Mucosa of stomach (tissue), 1 donor: Measurements from ENCODE around the gene TMEM94.

Experiments
- H3K27me3 ChIP-seq: one replicate; pipeline ENCODE4 v1.7.0; 2013; ENCODE audit warnings: mild to moderate bottlenecking, low read length; ENCODE audit not compliant: control insufficient read depth, insufficient read depth
- H3K36me3 ChIP-seq: one replicate; pipeline ENCODE4 v1.7.0; 2013; ENCODE audit warnings: low read length; ENCODE audit not compliant: control insufficient read depth, insufficient read depth
- H3K4me1 ChIP-seq: one replicate; pipeline ENCODE4 v1.7.0; 2013; ENCODE audit warnings: mild to moderate bottlenecking, low read length; ENCODE audit not compliant: control insufficient read depth, insufficient read depth
- H3K4me3 ChIP-seq: one replicate; pipeline ENCODE4 v1.7.0; 2013; ENCODE audit warnings: low read length
- H3K9ac ChIP-seq: one replicate; pipeline ENCODE4 v1.7.0; 2013; ENCODE audit warnings: mild to moderate bottlenecking, low read length, moderate library complexity
- H3K9me3 ChIP-seq: one replicate; pipeline ENCODE4 v1.7.0; 2013; ENCODE audit warnings: mild to moderate bottlenecking, low read length, moderate library complexity; ENCODE audit not compliant: control insufficient read depth
- donor health status: Pancreatic carcinoma.

The TMEM94 gene

DNA sequence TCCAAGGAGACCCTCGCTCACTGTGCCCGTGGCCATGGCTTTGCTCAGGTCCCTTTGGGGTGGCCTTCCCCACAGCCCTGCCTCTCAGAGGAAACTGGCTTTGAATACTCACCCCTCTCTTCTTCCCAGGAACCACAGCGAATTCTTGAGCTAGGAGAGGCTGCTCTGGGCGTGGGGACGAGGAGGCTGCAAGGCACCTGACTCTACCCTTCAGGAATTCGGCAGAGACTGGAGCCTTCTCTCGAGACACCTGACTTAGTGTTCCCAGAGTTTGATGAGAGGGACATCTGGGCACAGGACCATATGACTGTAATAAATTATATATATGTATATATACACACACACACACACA lies 75.3 kb downstream of the TMEM94 start:
- Histone ChIP-seq H3K4me3 (no peak overlapping the region), H3K36me3 (peaks cover 10% of the 10 kb centered on the region), H3K9ac (peak overlapping the region; percentile 60), H3K4me1 (peaks cover 59% of the 10 kb centered on the region), H3K27me3 (no peaks in the 10 kb centered on the region), H3K9me3 (no peaks in the 10 kb centered on the region)

DNA sequence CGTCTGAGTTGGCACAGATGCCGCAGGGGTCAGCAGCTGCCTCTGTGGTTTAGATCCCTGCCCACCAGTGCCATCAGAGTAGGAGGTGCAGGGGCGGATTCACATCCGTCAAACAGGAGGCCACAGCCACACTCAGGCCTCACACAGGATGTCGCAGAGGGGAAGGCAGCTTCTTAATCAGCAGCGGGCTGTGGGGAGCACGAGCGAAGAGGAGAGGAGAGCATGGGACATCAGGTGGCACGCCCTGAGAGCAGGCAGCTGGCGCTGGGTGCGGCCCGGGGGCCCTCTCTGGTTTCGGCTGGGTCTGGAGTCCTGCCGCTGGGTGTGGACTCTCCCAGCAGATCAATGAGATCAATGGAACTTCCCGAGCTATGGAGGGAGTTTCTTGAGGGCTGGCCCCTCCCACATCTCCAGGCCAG lies 78.7 kb downstream of the TMEM94 start:
- peaks cover 10% of the 10 kb centered on the region for H3K36me3 ChIP-seq
- H3K4me3 ChIP-seq: no peak overlapping the region
- H3K9ac ChIP-seq: peak overlapping the region; percentile 61
- H3K9me3 ChIP-seq: no peaks in the 10 kb centered on the region
- H3K4me1 ChIP-seq: peaks cover 79% of the 10 kb centered on the region
- H3K27me3 ChIP-seq: no peaks in the 10 kb centered on the region

DNA sequence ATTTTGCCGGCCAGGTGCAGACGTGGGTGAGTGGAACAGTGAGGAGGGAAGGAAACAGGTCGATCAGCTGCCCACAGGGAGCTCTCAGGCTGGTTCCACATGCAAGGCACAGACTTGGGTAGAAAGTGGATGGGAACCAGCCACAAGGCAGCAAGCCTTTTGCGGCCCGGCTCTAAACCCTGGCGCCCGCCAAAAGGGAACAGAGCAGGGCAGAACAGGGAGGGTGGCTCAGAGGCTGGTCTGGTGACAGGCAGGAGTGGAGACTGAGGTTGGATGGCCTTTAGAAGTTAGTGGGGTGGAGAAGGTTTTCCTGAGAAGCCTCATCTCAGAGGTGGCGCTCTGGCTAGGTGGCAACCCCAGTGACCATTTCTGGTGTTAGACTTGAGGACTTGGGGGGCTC lies 79.4 kb downstream of the TMEM94 start:
- no peak overlapping the region for H3K4me3 ChIP-seq
- no peaks in the 10 kb centered on the region for H3K9me3 ChIP-seq
- H3K27me3 ChIP-seq: no peaks in the 10 kb centered on the region
- H3K36me3 ChIP-seq: peaks cover 10% of the 10 kb centered on the region
- H3K4me1 ChIP-seq: peaks cover 82% of the 10 kb centered on the region
- peak overlapping the region; percentile 61 for H3K9ac ChIP-seq

DNA sequence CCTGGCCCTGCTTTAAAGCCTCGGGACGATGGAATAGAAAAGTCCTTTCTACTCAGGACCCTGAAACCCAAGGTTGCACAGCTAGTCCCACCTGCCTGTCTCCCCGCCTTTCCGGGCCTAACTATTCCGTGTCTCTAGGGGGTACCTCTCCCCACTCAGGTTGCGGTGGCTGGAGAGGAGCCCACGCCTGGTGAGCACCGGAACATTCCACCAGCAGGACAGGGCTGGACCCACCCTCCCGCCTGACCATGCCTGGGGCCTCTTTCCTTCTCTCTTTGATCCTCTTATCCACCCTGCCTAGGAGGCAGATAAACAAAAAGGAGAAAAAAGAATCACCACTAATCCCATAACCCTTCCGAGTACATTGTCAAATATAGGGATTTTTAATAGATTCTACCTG lies 79.9 kb downstream of the TMEM94 start:
- Histone ChIP-seq H3K27me3 (no peaks in the 10 kb centered on the region), H3K9ac (no peak overlapping the region), H3K4me1 (peaks cover 82% of the 10 kb centered on the region), H3K4me3 (no peak overlapping the region), H3K36me3 (peaks cover 10% of the 10 kb centered on the region), H3K9me3 (no peaks in the 10 kb centered on the region)

DNA sequence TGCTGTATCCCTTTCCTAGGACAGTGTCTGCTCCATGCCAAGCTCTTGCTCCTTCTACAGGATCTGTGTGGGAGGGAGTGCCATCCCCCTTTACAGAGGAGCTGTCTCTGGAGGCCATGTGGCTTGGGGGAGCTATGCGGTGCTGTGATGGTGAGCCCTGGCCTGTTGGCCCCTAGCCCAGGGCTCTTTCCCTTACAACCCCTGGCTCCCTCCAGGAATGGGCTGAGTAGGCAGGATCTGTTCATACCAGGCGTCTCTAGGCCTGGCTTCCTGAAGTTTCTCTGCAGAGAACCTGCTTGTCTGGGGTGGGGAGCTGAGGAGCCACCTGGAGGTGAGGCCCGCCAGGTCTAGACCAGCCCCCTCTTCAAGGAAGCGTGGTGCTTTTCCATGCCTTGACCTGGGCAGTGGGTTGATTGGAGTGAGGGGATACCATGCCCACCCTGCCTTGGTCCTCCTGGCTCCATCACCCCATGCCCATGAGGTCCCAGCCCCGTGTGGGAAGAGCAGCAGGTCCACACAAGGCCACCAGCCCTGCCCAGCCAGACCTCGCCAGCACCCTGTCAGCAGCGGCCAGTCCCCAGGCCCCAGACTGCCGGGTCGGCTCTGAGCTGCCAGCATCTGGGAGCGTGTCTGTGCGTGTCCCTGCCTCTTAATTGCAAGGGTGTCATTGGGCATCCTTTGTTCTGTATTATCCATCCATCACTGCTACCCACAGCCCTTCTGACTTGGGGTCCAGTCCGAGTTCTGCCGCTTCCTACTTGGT lies 83.7 kb downstream of the TMEM94 start:
- Histone ChIP-seq H3K27me3 (no peaks in the 10 kb centered on the region), H3K9ac (peak overlapping the region; percentile 2), H3K4me3 (no peak overlapping the region), H3K9me3 (no peaks in the 10 kb centered on the region), H3K4me1 (peaks cover 89% of the 10 kb centered on the region), H3K36me3 (no peaks in the 10 kb centered on the region)

DNA sequence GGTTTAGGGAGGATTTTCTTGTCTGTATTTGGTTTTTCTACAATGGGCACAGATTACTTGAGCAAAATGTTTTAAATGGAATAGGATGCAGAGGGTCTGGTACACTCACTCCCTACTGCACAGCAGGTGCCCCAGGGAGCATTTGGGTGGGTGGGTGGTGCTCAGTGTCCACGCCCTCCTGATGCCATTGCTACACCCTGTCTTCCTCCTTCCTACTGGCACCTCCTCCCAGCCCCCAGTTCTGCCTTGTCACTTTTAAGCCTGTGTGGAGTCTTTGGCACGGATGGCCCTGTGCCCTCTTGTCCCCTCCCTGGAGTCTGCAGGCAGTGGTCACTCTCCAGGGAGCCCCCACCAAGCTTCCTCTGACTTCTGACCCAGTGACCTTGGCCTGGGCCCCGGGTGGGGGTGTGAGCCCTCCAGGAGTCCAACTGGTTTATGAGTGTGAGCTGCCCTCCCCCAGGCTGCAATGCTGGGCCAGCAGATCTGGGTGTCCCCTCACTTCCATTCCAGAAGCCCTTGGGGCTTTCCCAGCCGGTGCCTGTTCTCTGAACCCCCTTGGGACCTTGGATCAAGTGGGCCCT lies 84.6 kb downstream of the TMEM94 start:
- H3K9ac ChIP-seq: peak overlapping the region; percentile 32
- H3K36me3 ChIP-seq: no peaks in the 10 kb centered on the region
- H3K9me3 ChIP-seq: no peaks in the 10 kb centered on the region
- H3K4me3 ChIP-seq: no peak overlapping the region
- H3K27me3 ChIP-seq: no peaks in the 10 kb centered on the region
- peaks cover 89% of the 10 kb centered on the region for H3K4me1 ChIP-seq

DNA sequence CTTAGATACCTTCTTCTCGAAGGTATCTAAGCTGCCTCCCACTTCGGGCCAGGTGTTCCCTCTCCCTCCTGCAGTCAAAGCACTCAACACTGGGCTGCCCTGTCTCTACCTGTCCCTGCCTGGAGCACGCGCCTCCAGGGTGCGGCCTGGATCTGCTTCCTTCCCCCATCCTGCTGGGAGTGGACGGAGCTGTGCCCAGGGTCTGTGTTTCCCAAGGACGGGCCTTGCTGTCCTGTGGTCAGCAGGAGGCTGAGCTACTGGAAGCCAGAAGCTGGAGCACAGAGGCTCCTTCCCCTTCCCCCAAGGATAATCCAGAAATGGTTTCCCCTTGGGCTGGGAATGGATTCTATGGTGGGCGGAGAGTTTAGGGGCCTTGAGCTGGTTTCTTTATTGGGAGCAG lies 85.8 kb downstream of the TMEM94 start:
- H3K4me3 ChIP-seq: no peak overlapping the region
- peak overlapping the region; percentile 41 for H3K9ac ChIP-seq
- peaks cover 6% of the 10 kb centered on the region for H3K36me3 ChIP-seq
- no peaks in the 10 kb centered on the region for H3K9me3 ChIP-seq
- no peaks in the 10 kb centered on the region for H3K27me3 ChIP-seq
- H3K4me1 ChIP-seq: peaks cover 86% of the 10 kb centered on the region

DNA sequence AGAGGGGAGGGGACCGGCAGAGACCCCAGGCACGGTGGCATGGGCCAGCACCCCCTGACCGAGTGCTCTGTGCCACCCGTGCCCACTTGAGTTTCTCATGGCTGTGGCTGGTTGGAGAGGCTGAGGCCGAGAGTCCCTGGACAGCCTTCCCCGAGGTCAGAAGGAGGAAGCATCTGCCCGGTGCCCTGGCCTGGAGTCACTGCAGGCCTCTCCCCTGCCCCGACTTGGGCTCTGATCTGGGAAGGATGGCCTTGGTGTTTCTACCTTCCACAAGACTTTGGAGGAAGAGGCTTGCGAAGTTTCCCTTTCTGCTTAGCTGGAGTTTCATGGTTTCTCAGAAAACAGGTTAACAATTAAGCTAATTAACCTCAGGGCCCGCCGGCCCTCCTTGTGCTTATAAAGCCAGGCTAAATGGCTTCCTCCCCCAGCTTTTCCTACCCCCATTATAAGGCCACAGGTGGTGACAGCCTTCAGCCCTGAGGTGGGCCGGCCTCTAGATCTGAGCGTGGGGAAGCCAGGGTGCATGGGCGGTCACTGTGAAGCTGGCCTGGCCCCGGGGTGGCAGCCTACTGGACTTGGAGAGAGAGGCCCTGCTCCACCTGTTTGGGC lies 86.4 kb downstream of the TMEM94 start:
- H3K27me3 ChIP-seq: no peaks in the 10 kb centered on the region
- no peak overlapping the region for H3K4me3 ChIP-seq
- peaks cover 87% of the 10 kb centered on the region for H3K4me1 ChIP-seq
- no peaks in the 10 kb centered on the region for H3K9me3 ChIP-seq
- peaks cover 7% of the 10 kb centered on the region for H3K36me3 ChIP-seq
- H3K9ac ChIP-seq: peak overlapping the region; percentile 41

DNA sequence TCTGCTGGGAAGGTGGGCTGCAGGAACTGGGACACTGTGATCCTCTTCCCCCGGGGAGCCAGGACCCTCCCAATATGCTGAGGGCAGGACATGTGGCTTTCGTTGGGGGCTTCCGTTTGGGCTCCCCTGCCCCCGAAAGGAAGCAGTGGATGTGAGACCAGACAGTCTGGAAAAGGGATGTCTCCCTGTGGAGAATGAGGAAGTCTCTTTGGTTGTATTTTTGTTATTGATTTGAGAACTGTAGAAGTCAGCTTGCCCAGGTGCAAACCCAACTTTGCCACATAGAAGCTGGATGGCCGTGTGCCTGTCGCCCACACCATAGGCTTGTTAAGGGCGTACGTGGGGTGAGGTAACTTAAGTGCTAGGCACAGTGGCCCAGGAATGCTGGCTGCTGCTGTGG lies 87.8 kb downstream of the TMEM94 start:
- Histone ChIP-seq H3K9me3 (no peaks in the 10 kb centered on the region), H3K36me3 (peaks cover 7% of the 10 kb centered on the region), H3K4me3 (no peak overlapping the region), H3K4me1 (peaks cover 92% of the 10 kb centered on the region), H3K27me3 (no peaks in the 10 kb centered on the region), H3K9ac (no peak overlapping the region)

DNA sequence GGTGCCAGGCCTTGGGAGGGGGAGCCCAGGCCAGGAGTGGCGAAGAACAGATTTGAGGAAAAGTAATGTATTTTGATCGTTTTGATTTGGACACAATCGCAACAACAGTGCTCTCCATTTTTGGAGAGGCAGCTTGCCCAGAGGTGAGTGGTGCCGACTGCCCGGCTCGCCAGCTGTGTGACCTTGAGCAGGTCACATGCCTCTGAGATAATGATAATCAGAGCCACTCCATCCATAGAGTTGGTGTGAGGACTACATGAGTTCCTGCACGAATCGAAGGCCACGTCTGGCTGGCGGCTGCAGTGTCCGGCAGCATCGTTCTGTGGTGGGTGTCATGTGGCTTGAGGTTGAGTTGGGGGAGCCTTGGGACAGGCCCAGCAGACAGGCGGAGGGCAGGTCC lies 89.7 kb downstream of the TMEM94 start:
- Histone ChIP-seq H3K9ac (no peak overlapping the region), H3K4me1 (peaks cover 92% of the 10 kb centered on the region), H3K27me3 (no peaks in the 10 kb centered on the region), H3K36me3 (peaks cover 7% of the 10 kb centered on the region), H3K4me3 (no peak overlapping the region), H3K9me3 (no peaks in the 10 kb centered on the region)

DNA sequence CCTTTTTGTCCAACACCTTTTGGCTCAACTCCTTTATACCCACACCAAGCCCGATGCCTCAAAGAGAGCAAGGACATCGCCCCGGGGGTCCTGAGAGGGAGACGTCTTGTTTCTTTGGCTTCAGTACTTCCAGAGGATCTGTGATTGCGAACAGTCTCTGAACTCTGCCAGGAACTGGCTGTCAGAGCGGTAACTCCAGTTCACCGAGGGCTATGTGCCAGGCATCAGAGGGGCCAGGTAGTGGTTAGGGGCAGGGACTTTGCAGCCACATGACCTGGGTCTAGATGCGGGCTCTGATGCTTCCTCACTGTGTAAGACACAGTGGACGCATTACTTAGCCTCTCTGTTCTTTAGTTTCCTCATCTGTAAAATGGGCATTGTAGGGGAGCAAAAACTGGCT lies 90.7 kb downstream of the TMEM94 start:
- Histone ChIP-seq H3K9me3 (no peaks in the 10 kb centered on the region), H3K36me3 (peaks cover 7% of the 10 kb centered on the region), H3K4me3 (no peak overlapping the region), H3K27me3 (no peaks in the 10 kb centered on the region), H3K9ac (no peak overlapping the region), H3K4me1 (peaks cover 90% of the 10 kb centered on the region)

DNA sequence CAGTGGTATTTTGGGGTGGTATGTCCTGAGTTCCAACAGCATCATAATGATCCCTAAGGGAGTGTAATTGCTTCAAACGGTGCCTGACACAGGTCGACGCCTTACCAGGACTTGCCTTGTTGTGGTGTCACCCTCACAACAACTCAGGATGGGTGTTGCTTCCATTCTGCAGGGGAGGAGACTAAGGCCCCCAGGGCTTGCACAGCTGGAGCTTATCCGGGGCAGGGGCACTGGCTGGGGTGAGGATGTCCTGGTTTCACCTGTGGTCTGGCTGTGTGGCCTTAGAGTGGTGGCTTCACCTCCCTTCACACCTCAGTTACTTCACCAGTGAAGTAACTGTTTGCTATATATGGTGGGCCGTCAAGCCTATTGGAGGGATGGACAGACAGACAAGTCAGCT lies 92.4 kb downstream of the TMEM94 start:
- H3K36me3 ChIP-seq: peaks cover 7% of the 10 kb centered on the region
- peaks cover 79% of the 10 kb centered on the region for H3K4me1 ChIP-seq
- no peaks in the 10 kb centered on the region for H3K9me3 ChIP-seq
- no peak overlapping the region for H3K4me3 ChIP-seq
- H3K27me3 ChIP-seq: no peaks in the 10 kb centered on the region
- peak overlapping the region; percentile 24 for H3K9ac ChIP-seq
